Stimulated activated effector memory CD8-positive, alpha-beta T cell treated with anti-CD3 and anti-CD28 coated beads, Interleukin-12 subunit alpha, Interleukin-12 subunit beta, amount 100 ng/mL, for 72 hours (primary cell): ENCODE measurements around the gene ABHD17A.

Experiments used
- ATAC-seq: fragments of 150-1000 bp; cut with Tn5 transposase; 2 replicates; pipeline ENCODE4 v1.10.0; 2021
- DNase-seq, 2 donors: peaks; one replicate each; pipeline ENCODE4 v3.0.0; 2021 to 2022; ENCODE audit warnings: low spot score in 2 of 2
- H3K27ac Mint-ChIP-seq: one replicate; pipeline ENCODE4 v1.8.0; 2022; ENCODE audit warnings: mild to moderate bottlenecking, mixed read lengths
- H3K36me3 Mint-ChIP-seq: one replicate; pipeline ENCODE4 v1.8.0; 2022; ENCODE audit warnings: mild to moderate bottlenecking, mixed read lengths
- H3K4me1 Mint-ChIP-seq: one replicate; pipeline ENCODE4 v1.8.0; 2022; ENCODE audit warnings: mixed read lengths
- H3K4me3 Mint-ChIP-seq: one replicate; pipeline ENCODE4 v1.8.0; 2022; ENCODE audit warnings: mild to moderate bottlenecking, mixed read lengths
- H3K9me3 Mint-ChIP-seq: one replicate; pipeline ENCODE4 v1.8.0; 2022; ENCODE audit warnings: mixed read lengths

The ABHD17A gene

DNA sequence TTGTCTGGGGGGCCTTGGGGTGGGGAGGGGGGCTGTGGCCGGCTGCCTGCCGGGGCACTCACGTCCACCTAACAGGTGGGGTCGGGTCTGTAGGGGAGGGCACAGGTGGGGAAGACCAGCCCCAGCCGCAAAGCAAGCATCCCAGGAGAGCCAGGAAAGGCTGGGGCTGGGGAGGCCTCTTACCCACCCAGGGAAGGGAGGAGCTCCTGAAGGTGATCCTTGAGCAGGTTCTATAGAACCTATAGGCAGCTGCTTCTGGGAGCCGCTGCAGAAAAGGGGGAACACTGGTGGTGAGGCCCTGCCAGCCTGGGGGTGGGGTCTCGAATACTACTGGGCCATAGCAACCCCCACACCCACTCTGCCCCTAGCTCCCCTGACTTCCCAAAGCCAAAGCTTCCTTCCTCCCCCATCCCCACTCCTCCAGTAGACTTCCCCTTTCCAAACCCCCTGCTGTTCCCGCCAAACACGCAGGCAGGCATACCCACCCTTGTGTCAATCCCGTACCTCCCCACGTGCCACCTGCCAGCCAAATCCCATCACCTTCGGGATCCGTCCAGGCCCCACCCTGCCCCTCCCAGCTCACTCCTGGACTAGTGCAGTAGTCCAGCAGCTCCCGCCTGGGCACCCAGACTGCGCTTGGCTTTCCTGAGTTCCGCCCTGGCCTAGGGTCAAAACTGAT lies 27.5 kb downstream of the ABHD17A start:
- no peak for ATAC-seq
- peak overlapping the region; percentile 88 for H3K27ac Mint-ChIP-seq
- no peaks in the 10 kb centered on the region for H3K9me3 Mint-ChIP-seq

GRCh38 chr19:1856698-1857603 lies 28.3 kb downstream of the ABHD17A start:
- peak; percentile 41 to 78 for DNase-seq
- H3K27ac Mint-ChIP-seq, result peak overlapping the region; percentile 88
- no peaks in the 10 kb centered on the region for H3K9me3 Mint-ChIP-seq
- peaks cover 62% of the 10 kb centered on the region for H3K4me1 Mint-ChIP-seq
- peak overlapping the region; percentile 93 for H3K4me3 Mint-ChIP-seq
- ATAC-seq, result peak; percentile 43
- peaks cover 17% of the 10 kb centered on the region for H3K36me3 Mint-ChIP-seq

More for the DNA sequence above, 27.5 kb downstream of the ABHD17A start:
- H3K4me3 Mint-ChIP-seq, result peak overlapping the region; percentile 93
- DNase-seq, result no peak
- peaks cover 67% of the 10 kb centered on the region for H3K4me1 Mint-ChIP-seq
- peaks cover 25% of the 10 kb centered on the region for H3K36me3 Mint-ChIP-seq

GRCh38 chr19:1856345-1856697 lies 29.0 kb downstream of the ABHD17A start:
- peak overlapping the region; percentile 85 for H3K27ac Mint-ChIP-seq
- H3K4me3 Mint-ChIP-seq, result peak overlapping the region; percentile 93
- DNase-seq (no peak), ATAC-seq (no peak)
- H3K4me1 Mint-ChIP-seq, result peaks cover 55% of the 10 kb centered on the region
- H3K9me3 Mint-ChIP-seq, result no peaks in the 10 kb centered on the region
- H3K36me3 Mint-ChIP-seq, result peaks cover 10% of the 10 kb centered on the region

DNA sequence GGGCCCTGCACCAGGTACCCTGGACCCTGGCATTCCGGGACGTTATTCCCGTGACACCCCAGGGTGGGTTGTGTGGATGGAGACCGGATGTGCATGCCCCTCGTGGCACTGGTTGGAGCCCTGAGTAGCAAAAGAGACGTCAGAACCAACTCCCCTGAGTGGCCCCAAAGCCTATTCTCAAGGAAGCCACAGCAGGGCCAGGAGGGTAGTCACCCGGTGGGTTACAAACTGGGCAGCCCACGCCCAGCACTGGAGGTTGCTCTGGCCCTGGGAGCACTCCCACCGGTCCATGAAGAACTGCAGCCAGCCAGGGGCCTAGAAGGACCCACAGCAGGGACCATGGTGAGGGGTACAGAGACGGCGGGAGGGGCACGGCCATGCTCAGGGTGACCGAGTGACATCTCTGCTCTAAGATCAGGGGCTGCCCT lies 29.5 kb downstream of the ABHD17A start:
- Mint-ChIP-seq H3K36me3 (peaks cover 8% of the 10 kb centered on the region), H3K4me3 (peak overlapping the region; percentile 93), H3K27ac (peak overlapping the region; percentile 85), H3K4me1 (peaks cover 54% of the 10 kb centered on the region), H3K9me3 (no peaks in the 10 kb centered on the region)
- DNase-seq (peak in 1 of 2 donors; percentile 74), ATAC-seq (peak; percentile 56)

DNA sequence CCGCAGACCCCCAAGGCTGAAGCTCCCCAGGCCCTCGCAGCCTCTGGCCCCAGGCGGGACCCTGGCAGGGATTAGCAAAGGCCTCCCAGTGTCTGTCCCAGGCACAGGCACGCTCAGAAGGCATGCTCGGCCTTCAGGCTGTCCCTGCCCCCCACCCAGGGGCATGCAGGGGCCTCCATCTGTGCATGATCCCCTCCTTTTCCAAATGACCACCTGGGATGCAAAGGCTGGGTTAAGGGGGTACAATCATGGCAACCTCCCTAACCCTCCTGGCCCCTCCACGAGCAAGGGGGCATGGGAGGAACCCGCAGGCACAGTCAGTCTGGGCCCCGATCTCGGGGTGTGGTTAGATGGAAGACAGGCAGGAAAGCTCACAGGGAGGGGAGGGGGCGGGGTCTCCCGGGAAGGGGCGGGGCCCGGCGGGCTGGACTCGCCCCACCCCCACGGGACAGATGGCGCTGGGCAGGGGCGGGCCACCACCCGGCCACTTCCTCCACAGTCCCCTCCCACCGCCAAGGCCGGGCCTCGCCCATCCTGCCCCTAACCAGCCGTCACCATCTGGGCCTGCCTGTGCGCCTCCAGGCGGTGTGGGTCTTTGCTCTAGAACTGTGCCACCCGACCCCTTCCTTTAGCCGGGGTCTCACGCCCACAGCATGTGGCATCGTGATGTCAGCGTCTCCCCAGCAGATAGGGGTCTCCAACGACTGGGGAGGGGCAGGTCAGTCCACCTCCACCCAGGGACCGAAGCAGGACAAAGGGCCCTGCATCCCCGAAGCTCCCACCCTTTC lies 30.1 kb downstream of the ABHD17A start:
- Mint-ChIP-seq H3K27ac (peak overlapping the region; percentile 85), H3K9me3 (no peaks in the 10 kb centered on the region), H3K4me3 (peak overlapping the region; percentile 93), H3K36me3 (peaks cover 8% of the 10 kb centered on the region), H3K4me1 (peaks cover 54% of the 10 kb centered on the region)
- ATAC-seq, result peak; percentile 83
- DNase-seq, result peak; percentile 74 to 87

DNA sequence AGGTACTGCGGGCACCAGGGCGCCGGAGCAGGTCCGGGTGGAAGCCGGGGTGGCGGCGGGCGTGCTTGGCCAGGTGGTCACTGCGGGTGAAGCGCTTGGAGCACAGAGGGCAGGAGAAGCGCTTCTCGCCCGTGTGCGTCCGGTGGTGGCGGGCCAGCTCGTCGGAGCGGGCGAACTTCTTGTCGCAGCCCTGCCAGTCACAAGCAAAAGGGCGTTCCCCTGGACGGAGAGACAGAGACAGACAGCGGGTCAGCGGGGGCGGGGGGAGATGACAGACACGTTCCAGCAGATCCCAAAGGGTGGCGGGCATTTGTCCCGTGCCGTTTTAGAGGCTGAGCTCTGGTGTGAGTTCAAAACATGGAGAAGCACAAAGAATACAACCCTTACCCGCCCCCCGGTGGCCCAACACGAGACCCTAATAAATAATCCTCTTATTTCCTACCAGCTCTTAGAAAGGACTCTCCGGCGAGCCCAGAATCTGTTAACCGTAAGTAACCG lies 30.7 kb downstream of the ABHD17A start:
- ATAC-seq (no peak), DNase-seq (no peak)
- H3K36me3 Mint-ChIP-seq, result peaks cover 8% of the 10 kb centered on the region
- peak overlapping the region; percentile 93 for H3K4me3 Mint-ChIP-seq
- peaks cover 53% of the 10 kb centered on the region for H3K4me1 Mint-ChIP-seq
- no peaks in the 10 kb centered on the region for H3K9me3 Mint-ChIP-seq
- peak overlapping the region; percentile 85 for H3K27ac Mint-ChIP-seq

DNA sequence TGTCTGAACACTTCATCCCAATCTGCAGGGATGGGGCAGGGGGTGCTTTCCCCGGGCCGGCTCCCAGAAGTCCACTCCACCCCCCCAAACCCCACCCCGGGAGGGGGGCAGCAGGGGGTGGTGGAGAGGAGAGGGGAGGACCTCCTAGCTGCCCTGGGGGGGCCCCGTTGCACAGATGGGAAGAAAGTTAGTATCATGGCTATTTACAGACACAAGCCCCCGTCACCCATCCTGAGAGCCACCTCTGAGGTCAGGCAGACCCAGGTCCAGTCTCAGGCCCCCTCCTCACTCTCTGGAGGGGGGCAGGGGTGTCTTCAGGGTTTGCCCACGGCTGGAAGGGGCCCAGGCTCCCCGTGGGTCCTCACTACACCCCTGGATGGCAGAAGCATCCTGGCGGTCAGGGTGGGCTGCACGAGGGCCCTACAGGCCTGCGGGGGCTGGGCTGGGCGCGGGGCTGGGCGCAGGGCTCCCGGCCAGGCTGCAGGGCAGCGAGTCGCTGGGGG lies 31.2 kb downstream of the ABHD17A start:
- H3K4me3 Mint-ChIP-seq, result no peak overlapping the region
- peaks cover 48% of the 10 kb centered on the region for H3K4me1 Mint-ChIP-seq
- H3K9me3 Mint-ChIP-seq, result no peaks in the 10 kb centered on the region
- H3K27ac Mint-ChIP-seq, result no peak overlapping the region
- DNase-seq (no peak), ATAC-seq (no peak)
- peaks cover 8% of the 10 kb centered on the region for H3K36me3 Mint-ChIP-seq

GRCh38 chr19:1853295-1854038 lies 31.8 kb downstream of the ABHD17A start:
- Mint-ChIP-seq H3K27ac (peak overlapping the region; percentile 75), H3K4me3 (peak overlapping the region; percentile 52), H3K36me3 (peaks cover 8% of the 10 kb centered on the region), H3K9me3 (no peaks in the 10 kb centered on the region), H3K4me1 (peaks cover 42% of the 10 kb centered on the region)
- peak; percentile 45 for ATAC-seq
- DNase-seq, result peak; percentile 88 to 96

- peaks cover 12% of the 10 kb centered on the region for H3K36me3 Mint-ChIP-seq
- peaks cover 40% of the 10 kb centered on the region for H3K4me1 Mint-ChIP-seq
- H3K27ac Mint-ChIP-seq, result peak overlapping the region; percentile 75
- peak overlapping the region; percentile 52 for H3K4me3 Mint-ChIP-seq
- no peak for ATAC-seq
- no peak for DNase-seq
- no peaks in the 10 kb centered on the region for H3K9me3 Mint-ChIP-seq
These were observed 32.6 kb downstream of the ABHD17A start for GRCh38 chr19:1852581-1853128.

- H3K9me3 Mint-ChIP-seq, result no peaks in the 10 kb centered on the region
- DNase-seq (no peak), ATAC-seq (no peak)
- H3K4me3 Mint-ChIP-seq, result no peak overlapping the region
- peaks cover 47% of the 10 kb centered on the region for H3K4me1 Mint-ChIP-seq
- no peak overlapping the region for H3K27ac Mint-ChIP-seq
- H3K36me3 Mint-ChIP-seq, result peaks cover 20% of the 10 kb centered on the region
These were observed 33.4 kb downstream of the ABHD17A start for GRCh38 chr19:1851654-1852580.

GRCh38 chr19:1850809-1851653 lies 34.3 kb downstream of the ABHD17A start:
- DNase-seq (no peak), ATAC-seq (no peak)
- H3K36me3 Mint-ChIP-seq, result peaks cover 24% of the 10 kb centered on the region
- H3K9me3 Mint-ChIP-seq, result no peaks in the 10 kb centered on the region
- peaks cover 52% of the 10 kb centered on the region for H3K4me1 Mint-ChIP-seq
- peak overlapping the region; percentile 92 for H3K27ac Mint-ChIP-seq
- no peak overlapping the region for H3K4me3 Mint-ChIP-seq

DNA sequence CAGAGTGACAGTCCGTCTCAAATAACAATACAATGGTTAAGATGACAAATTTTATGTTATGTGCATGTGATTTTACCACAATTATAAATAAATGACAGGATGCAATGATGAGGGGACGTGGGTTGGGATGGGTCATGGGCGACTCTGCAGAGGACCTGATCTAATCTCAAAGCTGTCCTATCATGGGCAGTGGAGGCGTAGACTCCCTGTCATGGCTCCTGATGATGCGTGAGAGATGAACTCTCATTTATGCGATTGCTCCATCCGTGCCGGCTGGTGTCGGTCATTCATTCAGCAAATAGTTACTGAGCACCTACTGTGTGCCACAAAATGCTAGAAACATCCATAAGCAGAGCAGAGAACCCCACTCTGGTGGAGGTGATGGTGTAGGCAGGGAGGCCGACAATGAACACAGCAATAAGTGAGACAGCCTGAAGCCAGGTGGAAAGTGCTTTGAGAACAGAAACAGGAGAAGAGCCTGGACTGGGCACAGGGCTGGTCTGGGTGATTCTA lies 35.4 kb downstream of the ABHD17A start:
- DNase-seq (no peak), ATAC-seq (no peak)
- Mint-ChIP-seq H3K9me3 (no peaks in the 10 kb centered on the region), H3K27ac (peak overlapping the region; percentile 92), H3K36me3 (peaks cover 34% of the 10 kb centered on the region), H3K4me3 (no peak overlapping the region), H3K4me1 (peaks cover 48% of the 10 kb centered on the region)
